Stimulated activated CD4-positive, alpha-beta T cell treated with anti-CD3 and anti-CD28 coated beads, Interleukin-4, amount 100 ng/mL, for 4 hours (primary cell): ENCODE data around the gene MAP3K13.
"Not testable (repeated sequence)": the region's sequence is repeated elsewhere in the genome, so short reads cannot be mapped to it uniquely, and the experiment has no call there.

Experiments
- DNase-seq, 2 experiments: peaks; one replicate each; pipeline ENCODE4 v3.0.0-alpha.2; 2020

MAP3K13 gene

GRCh38 chr3:185460719-185461350 is 97.9 kb downstream of the MAP3K13 start:
- no peak for DNase-seq

GRCh38 chr3:185465471-185465870 is 102.5 kb downstream of the MAP3K13 start:
- no peak for DNase-seq

GRCh38 chr3:185466123-185466522 is 103.2 kb downstream of the MAP3K13 start:
- not testable (repeated sequence) for DNase-seq

- no peak for DNase-seq
Observed at GRCh38 chr3:185469542-185469941, 106.6 kb downstream of the MAP3K13 start.

GRCh38 chr3:185470323-185470722 is 107.4 kb downstream of the MAP3K13 start:
- DNase-seq, result no peak

GRCh38 chr3:185473290-185473815 is 110.4 kb downstream of the MAP3K13 start:
- DNase-seq, result no peak

GRCh38 chr3:185474922-185475321 is 112.0 kb downstream of the MAP3K13 start:
- DNase-seq, result not testable (repeated sequence)

- DNase-seq, result no peak
Observed at GRCh38 chr3:185477316-185477715, 114.4 kb downstream of the MAP3K13 start.

GRCh38 chr3:185479373-185479945 is 116.5 kb downstream of the MAP3K13 start:
- DNase-seq, result no peak

GRCh38 chr3:185484296-185484695 is 121.4 kb downstream of the MAP3K13 start:
- DNase-seq, result no peak

- DNase-seq, result no peak
Observed at GRCh38 chr3:185486394-185486793, 123.5 kb downstream of the MAP3K13 start.

- no peak for DNase-seq
Observed at GRCh38 chr3:185488465-185488864, 125.5 kb downstream of the MAP3K13 start.

GRCh38 chr3:185489462-185489861 is 126.5 kb downstream of the MAP3K13 start:
- no peak for DNase-seq

GRCh38 chr3:185490241-185490640 is 127.3 kb downstream of the MAP3K13 start:
- no peak for DNase-seq

- peak; percentile 86 to 92 for DNase-seq
Observed at GRCh38 chr3:185498503-185499396, 135.8 kb downstream of the MAP3K13 start, which contains the start of gene TMEM41A. TSS of gene TMEM41A (minus strand) at chr3:185499035. CDS start at chr3:185498961, 74 bp downstream.

GRCh38 chr3:185502987-185503386 is 140.1 kb downstream of the MAP3K13 start:
- DNase-seq, result no peak

- no peak for DNase-seq
Observed at GRCh38 chr3:185503521-185503920, 140.6 kb downstream of the MAP3K13 start.

- DNase-seq, result no peak
Observed at GRCh38 chr3:185504636-185505035, 141.7 kb downstream of the MAP3K13 start.

- no peak for DNase-seq
Observed at GRCh38 chr3:185507883-185508282, 144.9 kb downstream of the MAP3K13 start.

GRCh38 chr3:185508335-185508991 is 145.5 kb downstream of the MAP3K13 start:
- no peak for DNase-seq

- no peak for DNase-seq
Observed at GRCh38 chr3:185511711-185512110, 148.8 kb downstream of the MAP3K13 start.

- no peak for DNase-seq
Observed at GRCh38 chr3:185517387-185518130, 154.6 kb downstream of the MAP3K13 start.
